GM18867 (cell line): ENCODE results near the gene ZCCHC8.

Source experiments
- ATAC-seq: cut with Tn5 transposase; IDR thresholded peaks from one replicate; pipeline ENCODE4 v1.9.1; 2021; ENCODE audit warnings: mild to moderate bottlenecking, moderate library complexity; ENCODE audit not compliant: unreplicated experiment

ZCCHC8 gene

GRCh38 chr12:122500685-122501488, at the start of gene ZCCHC8:
TSS of gene ZCCHC8 (minus strand) at chr12:122500932. CDS start at chr12:122500840, 92 bp downstream.
- ATAC-seq = peak; percentile 90

DNA sequence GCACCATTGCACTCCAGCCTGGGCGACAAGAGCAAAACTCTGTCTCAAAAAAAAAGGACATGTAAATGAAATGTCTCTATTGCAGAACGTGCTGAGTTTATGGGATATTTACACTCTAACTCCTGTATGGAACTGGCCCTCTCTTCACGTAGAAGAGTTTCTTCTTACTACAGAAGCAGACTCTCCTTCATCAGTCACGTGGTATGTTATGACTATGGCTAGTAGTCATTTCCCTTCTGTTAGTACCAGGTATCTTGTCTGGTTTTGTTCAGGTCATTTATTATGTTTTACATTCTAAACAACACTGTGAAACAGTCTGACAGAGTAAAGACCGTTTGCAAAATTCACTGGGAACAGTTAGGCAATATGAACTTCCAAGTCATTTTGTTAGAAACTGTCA, 46.6 kb upstream of the ZCCHC8 start:
- no peak for ATAC-seq

DNA sequence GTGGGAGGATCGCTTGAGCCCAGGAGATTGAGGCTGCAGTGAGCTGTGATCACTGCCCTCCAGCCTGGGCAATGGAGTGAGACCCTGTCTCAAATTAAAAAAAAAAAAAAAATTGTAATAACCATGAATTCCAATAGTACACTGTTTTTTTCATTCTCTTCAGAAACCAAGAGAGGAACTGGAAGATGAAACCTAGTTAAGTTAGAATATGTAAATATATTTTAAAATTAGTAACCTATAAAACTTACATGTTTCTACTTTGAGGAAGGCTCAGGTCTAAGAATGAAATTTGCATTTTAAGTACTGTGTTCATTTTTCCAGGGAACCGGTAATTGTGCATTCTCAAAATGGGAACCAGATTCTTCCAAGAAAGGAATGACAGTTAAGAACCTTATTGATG, 45.1 kb upstream of the ZCCHC8 start:
- no peak for ATAC-seq

DNA sequence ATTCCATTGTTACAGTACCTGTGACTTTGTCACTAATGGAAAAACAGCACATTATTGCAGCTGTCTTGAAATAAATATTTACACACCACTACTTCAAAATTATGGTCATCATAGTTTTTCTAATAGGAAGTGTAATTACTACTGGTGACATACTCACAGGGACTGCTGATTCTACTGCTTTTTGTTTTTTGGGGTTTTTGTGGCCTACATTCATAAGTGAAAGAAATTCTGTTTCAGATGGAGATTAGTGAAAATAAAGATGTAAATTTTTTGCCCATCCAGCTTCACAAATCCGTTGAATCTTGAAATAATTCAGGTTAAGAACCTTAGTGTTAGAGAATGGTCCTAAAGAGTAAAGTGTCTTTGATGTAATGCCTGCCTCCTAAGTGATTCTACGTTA, 43.8 kb upstream of the ZCCHC8 start:
- ATAC-seq = peak; percentile 38

GRCh38 chr12:122538496-122538895, 37.8 kb upstream of the ZCCHC8 start:
- no peak for ATAC-seq

DNA sequence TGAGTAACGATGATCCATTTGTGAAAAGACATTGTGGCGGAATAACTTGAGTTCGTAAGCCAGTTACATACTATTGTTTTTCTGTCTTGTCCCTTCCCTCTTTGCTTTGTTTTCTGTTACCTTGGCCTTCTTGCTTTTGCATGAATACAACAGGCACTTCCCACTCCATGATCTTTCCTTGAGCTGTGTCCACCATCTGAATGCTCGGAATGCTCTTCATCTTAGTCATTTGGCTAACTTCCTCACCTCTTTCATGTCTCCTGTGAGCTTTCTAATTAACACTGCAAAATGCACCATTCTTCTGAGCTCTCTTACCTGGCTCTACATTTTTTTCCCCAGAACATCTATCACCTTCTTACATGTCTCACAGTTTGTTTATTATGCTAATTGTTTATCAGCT, 36.3 kb upstream of the ZCCHC8 start:
- no peak for ATAC-seq

GRCh38 chr12:122533856-122534255, 33.1 kb upstream of the ZCCHC8 start:
- ATAC-seq = no peak

DNA sequence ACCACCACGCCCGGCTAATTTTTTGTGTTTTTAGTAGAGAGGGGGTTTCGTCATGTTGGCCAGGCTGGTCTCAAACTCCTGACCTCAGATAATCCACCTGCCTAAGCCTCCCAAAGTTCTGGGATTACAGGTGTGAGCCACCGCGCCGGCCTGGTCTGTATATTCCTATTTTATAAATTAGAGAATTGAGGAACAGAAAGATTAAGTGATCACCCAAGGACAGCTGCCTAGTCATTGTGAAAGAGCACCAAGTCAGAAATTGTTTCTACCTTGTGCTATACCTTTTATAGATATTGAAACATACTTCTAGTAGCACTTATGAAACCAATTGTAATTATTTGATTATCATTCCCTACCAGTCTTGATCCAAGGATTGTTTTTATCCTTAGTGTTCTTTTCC, 28.3 kb upstream of the ZCCHC8 start:
- ATAC-seq = no peak

DNA sequence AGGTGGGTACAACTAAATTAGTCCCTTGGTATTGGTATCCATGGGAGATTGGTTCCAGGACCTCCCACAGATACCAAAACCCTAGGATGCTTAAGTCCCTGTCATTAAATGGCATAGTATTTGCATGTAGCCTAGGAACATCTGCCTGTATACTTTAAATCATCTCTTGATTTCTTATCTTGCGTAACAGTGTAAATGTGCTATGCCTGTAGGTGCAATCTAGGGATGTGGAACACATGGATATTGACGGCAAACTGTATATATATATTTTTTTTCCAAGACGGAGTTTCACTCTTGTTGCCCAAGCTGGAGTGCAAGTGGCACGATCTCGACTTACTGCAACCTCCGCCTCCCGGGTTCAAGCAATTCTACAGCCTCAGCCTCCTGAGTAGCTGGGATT, 27.9 kb upstream of the ZCCHC8 start:
- ATAC-seq = no peak

- ATAC-seq = no peak
Measured at GRCh38 chr12:122527478-122527944, 26.8 kb upstream of the ZCCHC8 start.

DNA sequence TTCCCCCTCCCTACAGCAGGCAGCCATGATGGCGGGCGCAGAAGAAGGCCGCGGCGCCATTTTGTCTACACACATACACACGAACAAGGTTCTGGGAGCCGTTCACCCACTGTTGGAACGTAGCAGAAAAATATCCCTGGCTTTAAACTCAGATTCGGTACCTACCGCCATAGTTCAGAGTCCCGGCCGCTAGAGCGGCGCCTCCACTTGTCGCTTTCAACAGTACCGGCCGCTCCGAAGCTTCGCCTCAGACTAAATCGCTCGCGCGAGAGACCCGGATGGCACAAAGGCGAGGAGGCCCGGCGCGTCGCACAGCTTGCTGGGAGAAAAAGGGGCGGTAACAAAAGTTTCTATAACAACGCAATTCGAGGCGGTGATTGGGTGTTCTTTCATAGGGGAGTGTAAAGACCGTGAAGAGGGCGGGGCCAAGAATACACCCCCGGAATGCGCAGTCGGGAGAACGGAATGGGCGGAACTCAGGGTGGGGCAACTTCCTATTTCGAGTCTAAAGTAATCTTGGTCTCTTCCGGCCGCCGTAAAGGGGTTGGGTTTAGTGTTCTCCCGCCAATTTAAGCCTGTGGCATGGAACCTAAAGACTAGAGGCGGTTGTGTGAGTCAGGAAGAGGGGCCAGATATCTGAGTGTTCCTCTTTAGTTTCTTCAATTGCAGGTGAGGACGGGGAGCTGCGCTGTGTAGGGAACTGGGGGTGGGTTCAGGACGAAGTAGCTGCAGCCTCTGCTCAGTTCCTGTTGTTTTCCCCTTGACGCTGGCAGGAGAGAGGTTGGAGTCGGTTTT, 26.1 kb upstream of the ZCCHC8 start, which contains the start of the genes KNTC1 and RSRC2:
Gene KNTC1 (plus strand): TSS at position 567 of the 795 bp plus-strand sequence. CDS start 2,815 bp downstream, outside the sequence.
Gene RSRC2 (minus strand): TSS at position 254 of the 795 bp plus-strand sequence. CDS start 83 bp downstream, at position 171.
- peak; percentile 88 for ATAC-seq

DNA sequence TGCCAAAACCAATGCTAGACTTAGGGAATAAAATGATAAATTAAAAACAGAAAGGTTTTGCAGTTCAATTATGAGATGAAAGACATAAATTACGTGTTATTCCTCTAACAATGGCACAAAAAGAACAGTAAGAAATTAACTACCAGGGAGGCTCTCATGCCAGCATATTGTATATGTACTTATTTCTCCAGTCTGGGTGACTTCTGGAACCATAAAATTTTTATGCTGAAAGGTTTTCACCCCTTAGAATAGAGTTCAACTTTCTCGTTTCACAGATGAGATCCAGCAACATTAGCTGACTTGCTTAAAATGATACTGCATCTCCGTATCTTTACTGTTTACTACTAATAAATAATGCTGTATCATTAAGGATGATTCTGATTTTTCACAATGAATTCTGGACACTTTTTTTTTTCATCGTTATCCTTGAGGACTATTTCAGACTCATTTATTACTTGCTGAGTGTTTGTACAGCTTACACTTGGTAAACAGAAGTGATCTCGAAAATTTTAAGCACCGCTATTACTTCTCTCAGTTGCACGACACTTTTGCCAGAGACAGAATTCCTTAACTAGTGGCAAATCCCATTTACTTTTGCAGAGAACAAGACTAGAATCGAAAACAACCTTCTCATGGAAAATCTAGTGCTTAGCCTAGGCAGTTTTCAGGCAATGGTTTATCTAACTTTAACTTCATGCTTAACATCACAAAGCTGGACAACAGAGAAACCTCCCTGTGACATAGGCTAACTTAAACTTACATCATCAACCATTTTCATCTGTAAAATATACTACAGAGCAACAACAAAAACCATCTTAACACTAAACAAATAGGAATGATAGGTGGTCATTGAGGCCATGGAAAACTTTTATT, 23.4 kb upstream of the ZCCHC8 start:
- ATAC-seq = no peak

GRCh38 chr12:122523280-122523679, 22.5 kb upstream of the ZCCHC8 start:
- no peak for ATAC-seq

DNA sequence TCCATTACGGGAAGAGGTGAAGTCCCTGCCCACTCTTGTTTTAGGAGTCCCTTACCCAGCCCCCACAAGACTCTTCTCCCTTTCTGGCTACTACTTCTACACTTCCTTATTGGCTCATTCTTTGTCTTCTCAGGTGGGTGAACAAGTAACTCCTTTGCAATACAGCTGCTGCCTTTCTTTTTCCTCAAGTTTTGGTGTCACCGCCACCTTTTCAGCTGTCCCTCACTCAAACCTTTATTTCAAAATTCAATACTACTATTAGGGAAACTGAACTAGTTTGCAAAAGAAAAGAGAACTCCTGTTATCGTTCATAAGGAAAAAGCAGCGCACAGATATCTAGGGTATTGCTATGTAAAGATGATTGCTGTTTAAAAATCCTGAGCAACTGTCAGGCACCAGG, 19.9 kb upstream of the ZCCHC8 start:
- no peak for ATAC-seq

DNA sequence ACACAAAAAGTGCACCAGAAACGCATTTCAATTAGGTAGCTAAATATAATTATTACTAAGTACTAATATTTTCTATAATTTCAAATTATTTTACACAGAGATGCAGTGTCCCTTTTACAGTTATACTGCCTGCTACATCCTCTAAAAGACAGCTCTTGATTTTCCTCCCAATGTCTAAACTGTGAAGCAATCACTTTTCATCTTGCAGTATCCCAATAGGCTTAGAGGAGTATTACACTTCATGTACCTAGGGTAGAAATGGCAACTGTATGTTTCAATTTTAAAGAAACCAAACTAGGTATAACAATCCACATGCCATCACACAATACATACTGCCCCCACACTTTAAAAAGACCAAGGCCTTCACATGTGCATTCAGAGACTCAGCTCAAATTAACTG, 18.7 kb upstream of the ZCCHC8 start:
- ATAC-seq = no peak

DNA sequence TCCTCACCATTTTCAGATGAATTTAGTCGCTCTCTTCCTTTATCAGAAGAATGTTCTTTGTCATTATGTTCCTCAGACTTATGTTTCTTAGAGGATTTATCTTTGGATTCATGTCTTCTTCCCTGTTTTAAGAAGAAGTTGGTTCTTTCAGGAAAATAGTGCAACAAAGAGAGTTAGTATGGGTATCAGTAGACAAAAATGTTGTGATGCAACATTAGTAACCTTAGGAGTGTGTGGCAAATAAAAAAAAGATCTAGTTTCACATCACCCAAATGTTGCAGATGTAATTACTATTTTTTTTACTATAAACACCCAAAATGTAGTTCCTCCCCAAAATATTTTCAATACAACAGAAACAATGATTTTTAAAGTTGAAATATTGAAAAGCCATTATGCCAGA, 18.2 kb upstream of the ZCCHC8 start:
- no peak for ATAC-seq

DNA sequence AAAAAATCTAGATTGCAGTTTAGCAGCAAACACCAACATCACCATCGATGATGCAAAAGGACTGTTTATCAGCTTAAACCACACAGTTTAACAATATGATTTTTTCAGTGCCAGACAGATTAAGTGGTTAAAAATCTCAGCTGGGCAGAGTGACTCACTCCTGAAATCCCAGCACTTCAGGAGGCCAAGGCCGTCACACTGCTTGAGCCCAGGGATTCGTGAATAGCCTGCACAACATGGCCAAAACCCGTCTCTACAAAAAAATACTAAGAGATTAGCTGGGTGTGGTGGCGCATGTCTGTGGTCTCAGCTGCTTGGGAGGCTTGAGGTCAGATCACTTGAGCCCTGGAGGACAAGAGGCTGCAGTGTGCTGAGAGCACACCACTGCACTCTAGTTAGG, 17.1 kb upstream of the ZCCHC8 start:
- ATAC-seq = no peak

- ATAC-seq = no peak
Measured at GRCh38 chr12:122516544-122517361, 16.0 kb upstream of the ZCCHC8 start.

DNA sequence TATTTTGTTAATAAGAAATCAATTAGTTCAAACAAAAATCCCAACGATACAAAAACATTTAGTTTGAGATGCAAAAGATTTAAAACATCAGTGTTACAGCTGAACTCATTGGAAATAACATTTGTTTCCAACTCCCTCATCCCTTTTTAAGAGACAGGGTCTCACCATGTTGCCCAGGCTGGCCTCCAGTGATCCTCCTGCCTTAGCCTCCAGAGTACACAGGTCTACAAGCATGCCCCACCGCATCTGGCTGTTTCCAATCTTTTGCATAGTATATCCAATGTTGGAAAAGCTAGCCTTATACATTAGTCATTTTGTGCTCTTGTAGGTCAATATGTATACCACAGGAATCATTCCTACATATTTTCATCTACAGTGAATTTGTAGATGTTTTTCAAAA, 14.5 kb upstream of the ZCCHC8 start:
- ATAC-seq = no peak

- ATAC-seq = no peak
Measured at GRCh38 chr12:122513660-122514059, 12.9 kb upstream of the ZCCHC8 start.
